GM23338 (cell line): ENCODE data around the gene BTBD19. TPM values are rescaled to one million over a fixed set of nuclear protein-coding genes. Genes with fewer than 3 reads are reported as not detected.
A peak's percentile ranks its signal among the peaks of the same experiment; 100 is the strongest.

Source experiments
- ATAC-seq: fragments of 200-7000 bp; cut with Tn5 transposase; 3 replicates; pipeline ENCODE4 v1.9.1; 2020
- DNase-seq: peaks from one replicate; pipeline ENCODE4 v3.0.0-alpha.2; 2015; ENCODE audit warnings: low spot score
- H2AFZ ChIP-seq: fragments of 200-600 bp; sonication (generic); 2 replicates; pipeline ENCODE4 v1.8.0; 2016; ENCODE audit warnings: antibody characterized with exemption, mild to moderate bottlenecking, moderate library complexity
- H3F3A ChIP-seq: fragments of 200-600 bp; sonication (generic); replicated peaks from 2 replicates; pipeline ENCODE4 v1.8.0; 2017; ENCODE audit warnings: antibody characterized with exemption, mixed run types, low read depth
- H3K27ac ChIP-seq: fragments of 200-600 bp; sonication (generic); 2 replicates; pipeline ENCODE4 v1.6.1; 2016; ENCODE audit warnings: low read depth
- H3K27me3 ChIP-seq: fragments of 200-600 bp; sonication (generic); 2 replicates; pipeline ENCODE4 v1.8.0; 2016; ENCODE audit warnings: mild to moderate bottlenecking, mixed run types, moderate library complexity; ENCODE audit not compliant: insufficient read depth
- H3K36me3 ChIP-seq: fragments of 200-600 bp; sonication (generic); 2 replicates; pipeline ENCODE4 v1.8.0; 2016; ENCODE audit warnings: mild to moderate bottlenecking; ENCODE audit not compliant: insufficient read depth
- H3K4me1 ChIP-seq: fragments of 200-600 bp; sonication (generic); 2 replicates; pipeline ENCODE4 v1.8.0; 2016; ENCODE audit warnings: mild to moderate bottlenecking, moderate library complexity; ENCODE audit not compliant: insufficient read depth
- H3K4me2 ChIP-seq: fragments of 200-600 bp; sonication (generic); 2 replicates; pipeline ENCODE4 v1.7.1; 2017; ENCODE audit warnings: mixed run types
- H3K4me3 ChIP-seq: fragments of 200-600 bp; sonication (generic); 2 replicates; pipeline ENCODE4 v1.6.1; 2016; ENCODE audit warnings: mixed run types
- H3K79me2 ChIP-seq: fragments of 200-600 bp; sonication (generic); replicated peaks from 2 replicates; pipeline ENCODE4 v1.8.0; 2017; ENCODE audit warnings: mild to moderate bottlenecking; ENCODE audit not compliant: insufficient read depth
- H3K9me2 ChIP-seq: fragments of 200-600 bp; sonication (generic); 2 replicates; pipeline ENCODE4 v1.8.0; 2017; ENCODE audit not compliant: insufficient read depth
- H4K20me1 ChIP-seq: fragments of 200-600 bp; sonication (generic); replicated peaks from 2 replicates; pipeline ENCODE4 v1.8.0; 2017; ENCODE audit warnings: mild to moderate bottlenecking; ENCODE audit not compliant: insufficient read depth
- H3K27ac Mint-ChIP-seq: 2 replicates; pipeline ENCODE4 v1.8.0; 2020; ENCODE audit warnings: inconsistent platforms, mild to moderate bottlenecking, moderate library complexity, mixed read lengths
- H3K27me3 Mint-ChIP-seq: 3 replicates; pipeline ENCODE4 v1.8.0; 2022; ENCODE audit warnings: low read depth, mild to moderate bottlenecking, moderate library complexity, mixed read lengths, inconsistent platforms; ENCODE audit not compliant: insufficient read depth, poor library complexity
- H3K36me3 Mint-ChIP-seq: 3 replicates; pipeline ENCODE4 v1.8.0; 2021; ENCODE audit warnings: low read depth, mild to moderate bottlenecking, inconsistent platforms, moderate library complexity, mixed read lengths
- H3K4me1 Mint-ChIP-seq: 3 replicates; pipeline ENCODE4 v1.8.0; 2020; ENCODE audit warnings: mild to moderate bottlenecking, inconsistent platforms, mixed read lengths
- H3K4me3 Mint-ChIP-seq: 3 replicates; pipeline ENCODE4 v1.8.0; 2021; ENCODE audit warnings: moderate library complexity, mild to moderate bottlenecking, inconsistent platforms, mixed read lengths
- H3K9me3 Mint-ChIP-seq: 3 replicates; pipeline ENCODE4 v1.8.0; 2020; ENCODE audit warnings: moderate library complexity, mild to moderate bottlenecking, inconsistent platforms, mixed read lengths
- CREB1 ChIP-seq: fragments of 250-450 bp; sonication (Bioruptor Pico); IDR thresholded peaks from 2 replicates; pipeline ENCODE4 v1.5.0; 2020; ENCODE audit warnings: low read depth, mild to moderate bottlenecking, moderate library complexity
- CTCF ChIP-seq, 2 experiments: fragments of 200-600 bp in 1 of 2; sonication (generic) in 1 of 2; conservative IDR thresholded peaks; 2 replicates each; pipeline versions ENCODE4 v1.5.1 to v1.6.1; 2016 to 2017; ENCODE audit warnings: antibody characterized with exemption in 2 of 2, low read depth in 2 of 2, mild to moderate bottlenecking in 2 of 2, moderate library complexity in 1 of 2
- ETS1 ChIP-seq: IDR thresholded peaks from 2 replicates; pipeline ENCODE4 v1.6.1; 2016; ENCODE audit warnings: antibody characterized with exemption
- EZH2 ChIP-seq: fragments of 200-600 bp; sonication (generic); IDR thresholded peaks from one replicate; pipeline ENCODE4 v1.8.0; 2017; ENCODE audit warnings: antibody characterized with exemption, mild to moderate bottlenecking, low read depth; ENCODE audit not compliant: unreplicated experiment
- EZH2phosphoT487 ChIP-seq: fragments of 200-600 bp; sonication (generic); IDR thresholded peaks from one replicate; pipeline ENCODE4 v1.8.1; 2018; ENCODE audit warnings: antibody characterized with exemption; ENCODE audit not compliant: unreplicated experiment
- JUNB ChIP-seq: IDR thresholded peaks from one replicate; pipeline ENCODE4 v1.6.1; 2016; ENCODE audit warnings: antibody characterized with exemption; ENCODE audit not compliant: unreplicated experiment
- NANOG ChIP-seq: IDR thresholded peaks from 2 replicates; pipeline ENCODE4 v1.6.1; 2016; ENCODE audit warnings: antibody characterized with exemption, borderline replicate concordance
- POLR2AphosphoS5 ChIP-seq: IDR thresholded peaks from 2 replicates; pipeline ENCODE4 v1.6.1; 2016; ENCODE audit warnings: antibody characterized with exemption, low read depth
- REST ChIP-seq: IDR thresholded peaks from one replicate; pipeline ENCODE4 v1.6.1; 2018; ENCODE audit warnings: antibody characterized with exemption; ENCODE audit not compliant: unreplicated experiment
- STAT1 ChIP-seq: IDR thresholded peaks from one replicate; pipeline ENCODE4 v1.6.1; 2016; ENCODE audit warnings: antibody characterized with exemption; ENCODE audit not compliant: unreplicated experiment
- ZNF114 ChIP-seq: fragments of 250-450 bp; sonication (Bioruptor Pico); IDR thresholded peaks from 2 replicates; pipeline ENCODE4 v1.5.0; 2020; ENCODE audit warnings: mild to moderate bottlenecking, moderate library complexity
- ZNF331 ChIP-seq: fragments of 250-450 bp; sonication (Bioruptor Pico); IDR thresholded peaks from 2 replicates; pipeline ENCODE4 v1.5.0; 2020; ENCODE audit warnings: low read depth, mild to moderate bottlenecking, moderate library complexity
- ZNF462 ChIP-seq: fragments of 250-450 bp; sonication (Bioruptor Pico); IDR thresholded peaks from 2 replicates; pipeline ENCODE4 v1.5.0; 2020; ENCODE audit warnings: mild to moderate bottlenecking, moderate library complexity
- polyA plus RNA-seq: library from polyadenylated mRNA; unstranded; fragments of >200 nt; fragmentation: Nextera tagmentation; extraction: Ambion mirVana; gene quantifications from 2 replicates; pipeline ENCODE4 v1.2.1, GENCODE V29; 2016
- total RNA-seq: library from RNA; depleted of rRNA; stranded (reverse); fragments of >200 nt; shearing (Covaris generic); gene quantifications from 2 replicates; pipeline ENCODE4 v1.2.3, GENCODE V29; 2014

The BTBD19 gene
- total and polyA plus RNA-seq, 2 experiments from 2014 or later = 0.37 to 0.66 TPM

- ATAC-seq (peak; percentile 12), DNase-seq (peak; percentile 28)
- Mint-ChIP-seq H3K4me3 (peak overlapping the region; percentile 82), H3K36me3 (no peaks in the 10 kb centered on the region; the same call in 2 of the 3 replicates), H3K27ac (peak overlapping the region; percentile 100), H3K4me1 (peaks cover 19% of the 10 kb centered on the region), H3K9me3 (peaks cover under 1% of the 10 kb centered on the region; the same call in 2 of the 3 replicates), H3K27me3 (peaks cover 18% of the 10 kb centered on the region)
- Histone ChIP-seq H3K9me2 (no peaks in the 10 kb centered on the region), H3K27me3 (no peaks in the 10 kb centered on the region), H3K79me2 (no peaks in the 10 kb centered on the region), H3K4me2 (peak overlapping the region; percentile 72), H3K4me3 (peak overlapping the region; percentile 47), H4K20me1 (no peaks in the 10 kb centered on the region), H3K27ac (peak overlapping the region; percentile 20), H3K4me1 (peaks cover 13% of the 10 kb centered on the region), H3F3A (peaks cover 13% of the 10 kb centered on the region; the same call in 1 of the 2 replicates), H3K36me3 (no peaks in the 10 kb centered on the region), H2AFZ (peak overlapping the region; percentile 1; the same call in 1 of the 2 replicates)
- TF ChIP-seq EZH2phosphoT487 = no peak
- no peak for TF ChIP-seq ZNF114 (CRISPR knock-in tag)
- TF ChIP-seq ZNF331 (CRISPR knock-in tag) = no peak
- no peak for TF ChIP-seq NANOG
- no peak for TF ChIP-seq STAT1
- TF ChIP-seq CREB1 = no peak
- no peak for TF ChIP-seq ETS1
- no peak for TF ChIP-seq JUNB
- TF ChIP-seq ZNF462 (CRISPR knock-in tag) = no peak
- no peak for TF ChIP-seq POLR2AphosphoS5
- TF ChIP-seq REST = no peak
- TF ChIP-seq EZH2 = no peak
- TF ChIP-seq CTCF (conservative IDR thresholded peaks at IDR 0.05; ENCODE audit: low read depth in 2 of 2) = no peak; a peak in 1 of 4 replicates
Measured at GRCh38 chr1:44819196-44819607, 10.9 kb downstream of the BTBD19 start.
